HepG2 (cell line): Measurements from ENCODE around the gene CAVIN1. TPM values are rescaled to one million over a fixed set of nuclear protein-coding genes. Genes with fewer than 3 reads are reported as not detected.

Experiments
- AKAP8 ChIP-seq: sonication (generic); formaldehyde crosslinking; IDR thresholded peaks from 2 replicates; pipeline ENCODE4 v1.5.1; 2020; ENCODE audit warnings: mild to moderate bottlenecking, missing genetic modification reagents
- CBX5 ChIP-seq: sonication (generic); formaldehyde crosslinking; IDR thresholded peaks from 2 replicates; pipeline ENCODE4 v1.4.0; 2020; ENCODE audit warnings: missing genetic modification reagents, borderline replicate concordance
- FOXM1 ChIP-seq: sonication (generic); formaldehyde crosslinking; IDR thresholded peaks from 2 replicates; pipeline ENCODE4 v1.5.0; 2020; ENCODE audit warnings: missing genetic modification reagents
- GTF2F1 ChIP-seq: fragments of 150-350 bp; IDR thresholded peaks from 2 replicates; pipeline ENCODE4 v1.6.1; 2014; ENCODE audit warnings: low read length
- ONECUT2 ChIP-seq: sonication (generic); formaldehyde crosslinking; IDR thresholded peaks from 2 replicates; pipeline ENCODE4 v1.4.0; 2020; ENCODE audit warnings: missing genetic modification reagents
- SATB2 ChIP-seq: sonication (generic); formaldehyde crosslinking; IDR thresholded peaks from 2 replicates; pipeline ENCODE4 v1.5.0; 2020; ENCODE audit warnings: missing genetic modification reagents
- SNAPC2 ChIP-seq: sonication (generic); formaldehyde crosslinking; IDR thresholded peaks from 2 replicates; pipeline ENCODE4 v1.8.1; 2022; ENCODE audit warnings: mild to moderate bottlenecking, missing genetic modification reagents
- ZBTB7A ChIP-seq: sonication (generic); formaldehyde crosslinking; IDR thresholded peaks from 2 replicates; pipeline ENCODE4 v1.8.0; 2022; ENCODE audit warnings: mild to moderate bottlenecking, missing genetic modification reagents
- ZC3H13 ChIP-seq: sonication (generic); formaldehyde crosslinking; IDR thresholded peaks from 2 replicates; pipeline ENCODE4 v1.8.1; 2023; ENCODE audit warnings: mild to moderate bottlenecking, missing genetic modification reagents, moderate library complexity
- ZFP90 ChIP-seq: sonication (generic); formaldehyde crosslinking; IDR thresholded peaks from 2 replicates; pipeline ENCODE4 v1.8.0; 2022; ENCODE audit warnings: missing genetic modification reagents, mild to moderate bottlenecking, inconsistent platforms, borderline replicate concordance
- ZFX ChIP-seq: sonication (generic); formaldehyde crosslinking; IDR thresholded peaks from 2 replicates; pipeline ENCODE4 v1.4.0; 2020; ENCODE audit warnings: mild to moderate bottlenecking, low read depth, missing genetic modification reagents, moderate library complexity
- polyA plus RNA-seq, 8 experiments: library from polyadenylated mRNA; depleted of rRNA in 3 of 8; stranded (reverse) in 7 of 8; unstranded in 1 of 8; fragments of >200 nt; fragmentation: Illumina TruSeq in 4 of 8; extraction: Trizol in 4 of 8; gene quantifications; 2 replicates each; pipeline versions ENCODE4 v1.2.1 to v1.2.3, GENCODE V29; 2011 to 2016; ENCODE audit warnings: low read depth in 4 of 8, missing spikeins in 1 of 8, mixed read lengths in 1 of 8; ENCODE audit not compliant: insufficient read depth in 1 of 8
- total RNA-seq, 5 experiments: library from RNA; depleted of rRNA; stranded (reverse); fragments of >200 nt; fragmentation: Illumina TruSeq; extraction: Trizol; gene quantifications; 2 replicates each; pipeline ENCODE4 v1.2.3, GENCODE V29; 2016; ENCODE audit warnings: low read depth in 1 of 5
- TF ChIP-seq, protein P1 (sequence below): fragments of 450-650 bp; IDR thresholded peaks from 2 replicates; pipeline ENCODE4 v1.6.1; 2017
- TF ChIP-seq, protein P2 (sequence below): sonication (generic); formaldehyde crosslinking; IDR thresholded peaks from 2 replicates; pipeline ENCODE4 v1.4.0; 2020; ENCODE audit warnings: missing genetic modification reagents
- TF ChIP-seq, protein P3 (sequence below): sonication (generic); formaldehyde crosslinking; IDR thresholded peaks from 2 replicates; pipeline ENCODE4 v1.4.0; 2020; ENCODE audit warnings: missing genetic modification reagents
- TF ChIP-seq, protein P4 (sequence below): sonication (generic); formaldehyde crosslinking; IDR thresholded peaks from 2 replicates; pipeline ENCODE4 v1.8.0; 2022; ENCODE audit warnings: mild to moderate bottlenecking, missing genetic modification reagents, moderate library complexity
- TF ChIP-seq, protein P5 (sequence below): sonication (generic); formaldehyde crosslinking; IDR thresholded peaks from 2 replicates; pipeline ENCODE4 v1.9.0; 2021; ENCODE audit warnings: missing genetic modification reagents, borderline replicate concordance
- TF ChIP-seq, protein P6 (sequence below): sonication (generic); formaldehyde crosslinking; IDR thresholded peaks from 2 replicates; pipeline ENCODE4; 2020; ENCODE audit warnings: missing genetic modification reagents, mild to moderate bottlenecking, borderline replicate concordance
- TF ChIP-seq, protein P7 (sequence below): sonication (generic); formaldehyde crosslinking; IDR thresholded peaks from 2 replicates; pipeline ENCODE4 v1.5.0; 2020; ENCODE audit warnings: missing genetic modification reagents

The CAVIN1 gene
- total and polyA plus RNA-seq, 2 of the 13 experiments (the other 11 are each of a cell fraction or from before 2014, with no cell fraction given), result 15.9 to 25.5 TPM

DNA sequence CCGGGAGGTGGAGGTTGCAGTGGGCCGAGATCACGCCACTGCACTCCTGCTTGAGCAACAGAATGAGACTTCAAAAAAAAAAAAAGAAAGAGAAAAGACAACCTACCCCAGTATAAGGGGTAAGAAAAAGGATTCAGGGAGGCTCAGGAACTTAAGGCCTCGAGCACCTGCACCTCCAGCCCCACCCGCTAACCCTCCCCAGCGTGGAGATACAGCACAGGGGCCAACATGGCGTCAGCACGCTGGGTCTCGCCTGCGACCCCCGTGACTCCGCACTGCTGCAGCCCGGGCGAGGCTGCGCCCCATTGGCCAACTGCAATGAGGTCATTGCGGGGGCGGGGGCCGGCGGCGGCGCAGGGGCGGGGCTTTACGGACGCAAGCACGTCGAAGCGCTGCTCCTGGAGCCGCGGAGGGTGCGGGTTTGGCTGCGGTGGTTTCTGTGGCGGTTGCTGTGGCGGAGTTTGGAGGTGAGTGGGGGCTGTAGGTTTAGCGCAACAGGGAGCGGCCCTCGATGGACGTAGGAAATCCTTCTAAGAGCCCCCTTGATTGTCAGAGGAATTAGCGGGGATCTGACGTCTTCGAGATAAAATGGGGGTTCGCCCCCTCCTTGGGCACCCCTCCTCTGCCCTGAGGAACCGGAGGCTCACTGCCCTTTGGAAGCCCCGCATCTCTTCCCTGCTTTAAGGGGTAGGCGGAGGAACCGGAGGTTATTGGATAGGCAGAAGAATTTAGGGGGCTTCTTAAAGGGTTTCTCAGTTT is 35.6 kb upstream of the CAVIN1 start, which contains the start of gene ATP6V0A1 (continued):
- TF ChIP-seq, protein P1, sequence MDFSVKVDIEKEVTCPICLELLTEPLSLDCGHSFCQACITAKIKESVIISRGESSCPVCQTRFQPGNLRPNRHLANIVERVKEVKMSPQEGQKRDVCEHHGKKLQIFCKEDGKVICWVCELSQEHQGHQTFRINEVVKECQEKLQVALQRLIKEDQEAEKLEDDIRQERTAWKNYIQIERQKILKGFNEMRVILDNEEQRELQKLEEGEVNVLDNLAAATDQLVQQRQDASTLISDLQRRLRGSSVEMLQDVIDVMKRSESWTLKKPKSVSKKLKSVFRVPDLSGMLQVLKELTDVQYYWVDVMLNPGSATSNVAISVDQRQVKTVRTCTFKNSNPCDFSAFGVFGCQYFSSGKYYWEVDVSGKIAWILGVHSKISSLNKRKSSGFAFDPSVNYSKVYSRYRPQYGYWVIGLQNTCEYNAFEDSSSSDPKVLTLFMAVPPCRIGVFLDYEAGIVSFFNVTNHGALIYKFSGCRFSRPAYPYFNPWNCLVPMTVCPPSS, result no peak
- TF ChIP-seq AKAP8 (CRISPR knock-in tag) (peak; percentile 28; the same call in 1 of the 2 replicates), ONECUT2 (CRISPR knock-in tag) (no peak), ZBTB7A (CRISPR knock-in tag) (peak; percentile 95; the same call in 1 of the 2 replicates), ZC3H13 (CRISPR knock-in tag) (peak; percentile 70; the same call in 1 of the 2 replicates), ZFP90 (CRISPR knock-in tag) (peak; percentile 16; the same call in 1 of the 2 replicates), ZFX (peak; percentile 82), SNAPC2 (CRISPR knock-in tag) (0 out of 2 replicates have a peak, but pooled peaks have one; percentile 34), CBX5 (CRISPR knock-in tag) (peak; percentile 51; the same call in 1 of the 2 replicates), SATB2 (CRISPR knock-in tag) (no peak), GTF2F1 (no peak), FOXM1 (CRISPR knock-in tag) (no peak)
- TF ChIP-seq, protein P2, sequence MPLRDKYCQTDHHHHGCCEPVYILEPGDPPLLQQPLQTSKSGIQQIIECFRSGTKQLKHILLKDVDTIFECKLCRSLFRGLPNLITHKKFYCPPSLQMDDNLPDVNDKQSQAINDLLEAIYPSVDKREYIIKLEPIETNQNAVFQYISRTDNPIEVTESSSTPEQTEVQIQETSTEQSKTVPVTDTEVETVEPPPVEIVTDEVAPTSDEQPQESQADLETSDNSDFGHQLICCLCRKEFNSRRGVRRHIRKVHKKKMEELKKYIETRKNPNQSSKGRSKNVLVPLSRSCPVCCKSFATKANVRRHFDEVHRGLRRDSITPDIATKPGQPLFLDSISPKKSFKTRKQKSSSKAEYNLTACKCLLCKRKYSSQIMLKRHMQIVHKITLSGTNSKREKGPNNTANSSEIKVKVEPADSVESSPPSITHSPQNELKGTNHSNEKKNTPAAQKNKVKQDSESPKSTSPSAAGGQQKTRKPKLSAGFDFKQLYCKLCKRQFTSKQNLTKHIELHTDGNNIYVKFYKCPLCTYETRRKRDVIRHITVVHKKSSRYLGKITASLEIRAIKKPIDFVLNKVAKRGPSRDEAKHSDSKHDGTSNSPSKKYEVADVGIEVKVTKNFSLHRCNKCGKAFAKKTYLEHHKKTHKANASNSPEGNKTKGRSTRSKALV (CRISPR knock-in tag), result no peak
- TF ChIP-seq, protein P3, sequence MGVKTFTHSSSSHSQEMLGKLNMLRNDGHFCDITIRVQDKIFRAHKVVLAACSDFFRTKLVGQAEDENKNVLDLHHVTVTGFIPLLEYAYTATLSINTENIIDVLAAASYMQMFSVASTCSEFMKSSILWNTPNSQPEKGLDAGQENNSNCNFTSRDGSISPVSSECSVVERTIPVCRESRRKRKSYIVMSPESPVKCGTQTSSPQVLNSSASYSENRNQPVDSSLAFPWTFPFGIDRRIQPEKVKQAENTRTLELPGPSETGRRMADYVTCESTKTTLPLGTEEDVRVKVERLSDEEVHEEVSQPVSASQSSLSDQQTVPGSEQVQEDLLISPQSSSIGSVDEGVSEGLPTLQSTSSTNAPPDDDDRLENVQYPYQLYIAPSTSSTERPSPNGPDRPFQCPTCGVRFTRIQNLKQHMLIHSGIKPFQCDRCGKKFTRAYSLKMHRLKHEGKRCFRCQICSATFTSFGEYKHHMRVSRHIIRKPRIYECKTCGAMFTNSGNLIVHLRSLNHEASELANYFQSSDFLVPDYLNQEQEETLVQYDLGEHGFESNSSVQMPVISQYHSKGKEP (CRISPR knock-in tag), result no peak
- TF ChIP-seq, protein P4, sequence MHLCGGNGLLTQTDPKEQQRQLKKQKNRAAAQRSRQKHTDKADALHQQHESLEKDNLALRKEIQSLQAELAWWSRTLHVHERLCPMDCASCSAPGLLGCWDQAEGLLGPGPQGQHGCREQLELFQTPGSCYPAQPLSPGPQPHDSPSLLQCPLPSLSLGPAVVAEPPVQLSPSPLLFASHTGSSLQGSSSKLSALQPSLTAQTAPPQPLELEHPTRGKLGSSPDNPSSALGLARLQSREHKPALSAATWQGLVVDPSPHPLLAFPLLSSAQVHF (CRISPR knock-in tag), result 0 out of 2 replicates have a peak, but pooled peaks have one; percentile 75
- TF ChIP-seq, protein P5, sequence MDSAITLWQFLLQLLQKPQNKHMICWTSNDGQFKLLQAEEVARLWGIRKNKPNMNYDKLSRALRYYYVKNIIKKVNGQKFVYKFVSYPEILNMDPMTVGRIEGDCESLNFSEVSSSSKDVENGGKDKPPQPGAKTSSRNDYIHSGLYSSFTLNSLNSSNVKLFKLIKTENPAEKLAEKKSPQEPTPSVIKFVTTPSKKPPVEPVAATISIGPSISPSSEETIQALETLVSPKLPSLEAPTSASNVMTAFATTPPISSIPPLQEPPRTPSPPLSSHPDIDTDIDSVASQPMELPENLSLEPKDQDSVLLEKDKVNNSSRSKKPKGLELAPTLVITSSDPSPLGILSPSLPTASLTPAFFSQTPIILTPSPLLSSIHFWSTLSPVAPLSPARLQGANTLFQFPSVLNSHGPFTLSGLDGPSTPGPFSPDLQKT, result no peak
- TF ChIP-seq, protein P6, sequence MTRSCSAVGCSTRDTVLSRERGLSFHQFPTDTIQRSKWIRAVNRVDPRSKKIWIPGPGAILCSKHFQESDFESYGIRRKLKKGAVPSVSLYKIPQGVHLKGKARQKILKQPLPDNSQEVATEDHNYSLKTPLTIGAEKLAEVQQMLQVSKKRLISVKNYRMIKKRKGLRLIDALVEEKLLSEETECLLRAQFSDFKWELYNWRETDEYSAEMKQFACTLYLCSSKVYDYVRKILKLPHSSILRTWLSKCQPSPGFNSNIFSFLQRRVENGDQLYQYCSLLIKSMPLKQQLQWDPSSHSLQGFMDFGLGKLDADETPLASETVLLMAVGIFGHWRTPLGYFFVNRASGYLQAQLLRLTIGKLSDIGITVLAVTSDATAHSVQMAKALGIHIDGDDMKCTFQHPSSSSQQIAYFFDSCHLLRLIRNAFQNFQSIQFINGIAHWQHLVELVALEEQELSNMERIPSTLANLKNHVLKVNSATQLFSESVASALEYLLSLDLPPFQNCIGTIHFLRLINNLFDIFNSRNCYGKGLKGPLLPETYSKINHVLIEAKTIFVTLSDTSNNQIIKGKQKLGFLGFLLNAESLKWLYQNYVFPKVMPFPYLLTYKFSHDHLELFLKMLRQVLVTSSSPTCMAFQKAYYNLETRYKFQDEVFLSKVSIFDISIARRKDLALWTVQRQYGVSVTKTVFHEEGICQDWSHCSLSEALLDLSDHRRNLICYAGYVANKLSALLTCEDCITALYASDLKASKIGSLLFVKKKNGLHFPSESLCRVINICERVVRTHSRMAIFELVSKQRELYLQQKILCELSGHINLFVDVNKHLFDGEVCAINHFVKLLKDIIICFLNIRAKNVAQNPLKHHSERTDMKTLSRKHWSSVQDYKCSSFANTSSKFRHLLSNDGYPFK, result peak; percentile 56; the same call in 1 of the 2 replicates
- TF ChIP-seq, protein P7, sequence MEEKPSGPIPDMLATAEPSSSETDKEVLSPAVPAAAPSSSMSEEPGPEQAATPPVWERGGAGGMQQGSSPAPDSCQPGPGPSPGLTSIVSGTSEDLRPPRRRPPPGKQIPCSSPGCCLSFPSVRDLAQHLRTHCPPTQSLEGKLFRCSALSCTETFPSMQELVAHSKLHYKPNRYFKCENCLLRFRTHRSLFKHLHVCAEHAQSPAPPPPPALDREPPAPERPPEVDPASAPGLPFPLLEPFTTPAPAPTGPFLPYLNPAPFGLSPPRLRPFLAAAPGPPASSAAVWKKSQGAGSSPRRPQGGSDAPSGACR (CRISPR knock-in tag), result no peak
